Vagina (tissue), 2 donors: ENCODE results near the gene GNAZ.

ENCODE experiments used
- POLR2A ChIP-seq, 2 donors: fragments of 450-650 bp; IDR thresholded peaks; one replicate each; pipeline ENCODE4 v1.6.1; 2017; ENCODE audit warnings: antibody characterized with exemption in 2 of 2, mild to moderate bottlenecking in 2 of 2, moderate library complexity in 2 of 2
- TF ChIP-seq, protein P1 (sequence below), 3 experiments: fragments of 450-650 bp in 2 of 3; fragments of 200-600 bp in 1 of 3; sonication (generic) in 1 of 3; IDR thresholded peaks; one replicate each; pipeline ENCODE4 v1.5.1; 2017 to 2019; ENCODE audit warnings: antibody characterized with exemption in 3 of 3, mild to moderate bottlenecking in 2 of 3, moderate library complexity in 2 of 3

DNA sequence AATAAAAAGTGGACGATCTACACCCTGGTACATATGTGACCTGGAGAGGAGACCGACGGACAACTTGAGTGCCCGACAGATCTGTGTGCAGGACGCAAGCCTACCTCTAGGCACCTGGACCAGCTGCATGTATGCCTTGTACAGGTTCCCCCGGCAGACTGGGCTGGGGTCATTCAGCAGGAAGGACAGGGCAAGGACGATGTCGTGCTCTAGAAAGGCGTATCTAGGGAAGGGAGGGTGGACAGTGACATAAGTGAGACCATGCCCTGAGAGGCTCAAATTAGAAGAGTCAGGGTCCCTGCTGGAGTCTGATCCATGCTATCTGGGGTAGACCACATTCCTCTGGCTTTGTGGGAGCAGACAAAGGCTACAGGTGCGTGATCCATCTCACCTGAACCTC is 63.6 kb downstream of the GNAZ start:
- TF ChIP-seq, protein P1, sequence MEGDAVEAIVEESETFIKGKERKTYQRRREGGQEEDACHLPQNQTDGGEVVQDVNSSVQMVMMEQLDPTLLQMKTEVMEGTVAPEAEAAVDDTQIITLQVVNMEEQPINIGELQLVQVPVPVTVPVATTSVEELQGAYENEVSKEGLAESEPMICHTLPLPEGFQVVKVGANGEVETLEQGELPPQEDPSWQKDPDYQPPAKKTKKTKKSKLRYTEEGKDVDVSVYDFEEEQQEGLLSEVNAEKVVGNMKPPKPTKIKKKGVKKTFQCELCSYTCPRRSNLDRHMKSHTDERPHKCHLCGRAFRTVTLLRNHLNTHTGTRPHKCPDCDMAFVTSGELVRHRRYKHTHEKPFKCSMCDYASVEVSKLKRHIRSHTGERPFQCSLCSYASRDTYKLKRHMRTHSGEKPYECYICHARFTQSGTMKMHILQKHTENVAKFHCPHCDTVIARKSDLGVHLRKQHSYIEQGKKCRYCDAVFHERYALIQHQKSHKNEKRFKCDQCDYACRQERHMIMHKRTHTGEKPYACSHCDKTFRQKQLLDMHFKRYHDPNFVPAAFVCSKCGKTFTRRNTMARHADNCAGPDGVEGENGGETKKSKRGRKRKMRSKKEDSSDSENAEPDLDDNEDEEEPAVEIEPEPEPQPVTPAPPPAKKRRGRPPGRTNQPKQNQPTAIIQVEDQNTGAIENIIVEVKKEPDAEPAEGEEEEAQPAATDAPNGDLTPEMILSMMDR (IDR thresholded peaks at IDR 0.05) = no peak
- TF ChIP-seq POLR2A (IDR thresholded peaks at IDR 0.05) = no peak
